ENCODE measurements around the gene TMEM179B.
"Not testable (repeated sequence)": the region's sequence is repeated elsewhere in the genome, so short reads cannot be mapped to it uniquely, and the experiment has no call there.

TMEM179B gene

DNA sequence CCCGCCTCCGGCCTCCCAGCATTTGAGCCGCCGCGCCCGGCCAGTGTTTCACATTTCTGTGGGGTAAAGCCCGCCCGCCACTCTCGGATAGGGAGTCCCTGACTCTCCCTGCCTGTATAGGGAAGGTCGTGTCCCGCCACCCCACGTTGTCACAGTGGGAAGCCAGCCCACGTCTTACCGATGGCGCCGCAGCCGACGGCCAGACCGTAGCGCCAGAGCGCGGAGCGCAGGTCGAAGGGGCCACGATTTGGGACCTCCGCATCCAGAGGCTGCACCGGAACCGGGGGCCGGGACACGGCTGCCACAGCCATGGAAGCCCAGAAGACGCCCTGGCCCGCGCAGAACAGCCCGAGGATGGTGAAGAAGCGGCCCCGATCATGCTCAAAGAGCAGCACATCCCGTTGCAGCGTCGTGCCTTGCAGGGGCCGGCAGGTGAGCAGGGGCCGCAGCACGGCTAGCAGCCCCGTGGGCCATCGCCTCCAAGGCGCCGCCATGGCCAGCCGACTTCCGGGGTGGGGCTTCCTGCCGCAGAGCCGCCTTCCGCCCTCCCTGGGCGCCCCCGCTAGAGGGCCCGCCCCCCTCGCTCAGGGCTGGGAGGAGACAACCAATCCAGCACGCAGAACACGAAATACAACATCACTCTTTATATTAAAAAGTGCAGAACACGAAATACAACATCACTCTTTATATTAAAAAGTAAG, 4.4 kb downstream of the TMEM179B start, which contains the start of gene TMEM223:
TMEM223 (minus strand) TSS at position 506 of the 701 bp plus-strand sequence; CDS start at position 494, 12 bp downstream.
- peak; percentile 86 for DNase-seq

DNA sequence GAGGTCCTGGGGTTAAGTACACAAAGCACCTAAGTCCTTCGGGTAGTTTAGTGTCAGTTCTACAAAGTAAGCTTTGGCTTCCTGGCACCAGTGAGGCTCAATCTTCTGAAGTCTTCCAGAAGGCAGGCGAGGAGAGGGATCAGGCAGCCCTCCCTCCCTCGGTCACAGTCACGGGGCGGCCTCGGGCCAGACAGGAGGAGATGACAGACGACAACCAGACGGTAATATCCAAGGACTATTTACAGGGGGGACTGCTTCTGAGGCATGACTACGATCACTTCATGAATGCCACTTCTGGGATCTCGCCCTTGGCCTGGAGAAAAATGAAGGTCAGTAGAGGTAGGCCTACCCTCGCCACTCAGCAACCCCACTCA, 5.0 kb downstream of the TMEM179B start:
- no peak for DNase-seq

DNA sequence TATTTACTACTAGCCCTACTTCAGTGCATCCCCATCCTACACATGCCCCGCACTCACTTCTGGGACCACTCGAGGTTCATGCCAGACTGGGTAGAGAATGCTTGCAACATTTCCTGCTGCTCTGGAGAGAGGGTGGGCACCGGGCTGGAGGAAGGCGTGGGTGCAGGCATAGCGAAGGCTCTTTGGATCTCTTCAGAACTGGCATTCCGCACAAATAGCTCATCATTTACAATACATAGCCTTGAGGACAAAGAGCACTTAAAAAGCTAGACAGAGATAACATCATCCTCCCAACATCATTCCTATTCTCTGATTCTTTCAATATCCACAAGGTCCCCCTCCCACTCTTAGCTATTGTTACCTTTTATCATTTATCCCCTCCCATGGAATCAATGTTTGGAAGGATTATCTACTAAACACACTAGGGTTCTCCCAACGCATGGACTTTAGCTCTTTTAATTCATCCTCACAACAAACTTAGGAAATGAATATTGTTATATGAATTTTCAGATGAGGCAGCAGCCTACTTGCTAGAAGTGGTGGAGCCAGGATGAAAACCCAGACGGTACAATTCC, 7.1 kb downstream of the TMEM179B start:
- DNase-seq, result no peak

DNA sequence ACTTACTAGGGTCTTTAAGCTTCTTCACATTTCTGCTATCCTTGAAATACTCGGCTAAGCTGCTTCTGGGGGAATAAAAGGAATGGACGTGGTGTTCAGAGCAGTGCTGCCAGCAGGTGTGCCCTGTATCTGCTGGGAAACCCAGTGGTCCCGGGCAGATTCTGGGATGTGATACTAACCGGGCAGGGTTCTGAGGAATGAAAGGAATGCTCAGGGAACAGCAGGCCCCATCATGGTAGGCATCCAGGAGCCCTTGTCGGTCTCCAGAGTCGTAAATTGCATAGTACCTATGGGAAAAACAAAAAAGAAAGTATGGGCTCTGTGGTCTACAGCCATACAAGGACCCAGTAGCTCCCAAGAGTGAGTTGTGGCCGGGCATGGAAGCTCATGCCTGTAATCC, 9.1 kb downstream of the TMEM179B start:
- DNase-seq, result no peak

DNA sequence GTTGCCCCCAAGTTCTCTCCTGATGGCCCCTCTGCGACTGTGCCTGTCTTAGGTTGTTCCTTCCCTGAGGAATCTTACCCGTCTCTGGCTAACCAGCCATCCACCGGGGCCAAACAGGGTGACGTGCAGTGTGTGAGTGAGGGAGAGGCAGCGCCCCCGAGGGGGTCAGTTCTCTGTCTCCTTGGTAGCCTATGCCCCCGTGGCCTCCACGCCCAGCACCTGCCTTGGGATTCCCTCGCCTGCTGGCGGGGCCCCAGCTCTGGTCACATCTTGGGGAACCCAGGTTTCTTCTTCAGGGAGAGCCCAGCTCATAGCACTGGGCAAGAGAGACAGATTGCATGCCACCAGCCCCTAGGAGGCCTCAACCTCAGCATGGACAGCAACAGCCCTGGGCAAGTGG, 12.3 kb downstream of the TMEM179B start:
- DNase-seq, result no peak

DNA sequence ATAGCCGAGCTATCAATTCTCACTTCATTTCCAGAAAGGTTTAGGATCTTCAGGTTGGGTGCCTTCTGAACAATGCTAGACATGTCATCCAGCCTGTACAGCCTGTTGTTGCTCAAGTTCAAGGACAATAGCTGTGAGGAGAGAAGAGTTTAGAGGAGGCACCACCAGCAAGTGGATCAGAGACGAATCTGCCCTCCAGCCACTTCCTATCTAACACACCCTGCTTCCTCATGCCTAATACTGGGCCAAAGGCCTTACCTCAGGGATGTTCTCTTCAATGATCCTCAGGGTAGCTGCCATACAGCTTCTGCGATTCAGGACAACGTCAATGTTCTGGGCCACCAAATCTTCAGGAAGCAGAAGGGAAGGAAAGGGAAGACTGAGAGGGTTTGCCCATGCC, 13.9 kb downstream of the TMEM179B start:
- no peak for DNase-seq

DNA sequence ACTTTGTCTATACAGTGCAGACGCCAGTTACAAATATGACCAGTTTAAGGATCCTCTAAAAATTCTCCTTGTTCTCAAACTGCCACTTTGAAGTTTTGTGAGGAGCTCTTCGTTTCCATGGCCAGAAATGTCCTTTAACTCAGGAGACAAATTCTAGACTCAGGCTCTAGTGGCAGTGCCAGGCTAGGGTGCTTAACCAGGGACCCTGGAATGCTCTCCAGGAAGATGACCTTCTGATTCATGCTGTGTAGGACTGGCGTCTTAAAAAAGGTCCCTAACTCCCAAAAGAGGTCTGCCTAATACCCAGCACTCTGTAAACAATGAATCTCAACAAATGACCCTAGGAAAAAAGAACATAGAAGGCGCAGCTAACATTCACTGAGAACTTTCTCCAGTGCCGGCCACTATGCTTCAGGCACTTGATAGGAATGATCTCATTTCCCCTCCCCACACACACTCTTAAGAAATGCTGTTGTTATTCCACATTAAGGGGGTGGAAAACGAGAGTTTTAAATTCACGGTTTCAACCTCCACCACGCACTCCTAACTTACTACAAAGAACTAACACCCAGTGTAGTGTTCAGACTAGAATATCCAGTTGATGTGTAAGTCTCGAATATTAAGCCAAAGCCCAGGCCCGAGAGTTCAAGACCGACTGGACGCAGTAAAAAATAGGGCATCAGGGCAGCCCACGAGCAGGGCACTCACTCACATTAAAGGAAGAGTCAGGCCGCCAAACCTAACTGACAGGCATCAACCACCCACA, 17.3 kb downstream of the TMEM179B start:
- DNase-seq, result no peak

DNA sequence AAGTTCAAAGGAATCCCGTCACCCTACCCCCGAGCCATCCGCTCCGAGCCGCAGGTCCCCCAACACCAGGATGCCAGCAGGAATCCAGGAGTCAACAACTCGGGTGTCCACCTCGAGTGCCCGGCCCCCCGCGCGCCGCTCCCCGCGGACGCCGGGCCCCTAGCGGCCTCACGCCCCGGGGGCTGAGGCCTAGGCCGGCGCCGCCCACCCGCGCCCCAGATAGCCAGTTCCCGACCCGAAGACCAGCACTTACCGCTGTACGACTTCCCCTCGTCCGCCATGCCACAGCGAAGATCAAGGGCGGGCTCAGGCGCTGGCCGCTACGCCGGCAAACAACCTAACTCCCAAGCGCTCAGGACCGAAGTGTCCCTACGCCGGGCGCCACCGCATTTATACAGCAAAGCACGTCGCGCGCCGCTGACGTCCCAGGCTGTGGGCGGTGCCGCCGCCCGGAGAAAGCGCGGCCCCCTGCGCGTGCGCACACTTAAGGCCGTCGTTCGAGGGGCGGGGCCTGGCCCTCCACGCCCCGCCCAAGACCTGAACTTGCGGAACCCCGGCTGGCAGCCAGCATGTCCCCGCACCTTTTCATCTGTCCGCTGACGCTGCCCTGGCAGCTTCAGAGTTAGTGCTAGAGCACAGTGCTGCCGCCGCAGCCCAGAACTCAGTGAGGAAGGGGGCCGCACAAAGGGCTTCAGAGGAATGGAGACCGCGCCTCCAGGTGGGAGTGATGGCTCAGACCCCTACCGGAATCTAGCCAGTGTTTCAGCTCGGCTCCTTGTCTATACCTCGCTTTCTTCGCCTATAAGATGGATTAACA, 18.1 kb downstream of the TMEM179B start, which contains the start of gene NXF1:
NXF1 (minus strand) TSS at position 365 of the 817 bp plus-strand sequence; CDS start at position 281, 84 bp downstream.
- DNase-seq, result peak; percentile 93

DNA sequence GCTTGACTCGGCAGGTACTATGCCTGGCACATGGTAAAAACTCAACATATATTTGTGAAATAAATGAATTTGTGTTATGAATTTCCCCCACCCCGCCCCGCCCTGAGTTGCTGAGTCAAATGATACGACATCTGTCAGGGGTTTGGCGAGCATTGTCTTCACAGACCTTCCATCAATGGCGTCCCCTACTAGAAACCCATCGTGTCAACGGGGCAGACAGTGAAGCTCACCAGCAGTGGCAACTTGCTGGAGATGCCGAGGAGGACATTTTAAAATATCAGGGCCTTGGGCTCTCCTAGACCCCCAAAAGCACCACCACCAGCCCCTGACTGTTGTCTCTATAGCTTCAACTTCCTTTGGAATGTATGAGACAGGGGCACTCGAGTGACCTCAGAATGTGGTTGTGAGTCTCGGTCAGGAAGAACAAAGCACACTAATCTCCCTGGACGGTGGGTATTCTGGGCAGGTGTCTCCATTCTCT, 18.8 kb downstream of the TMEM179B start:
- peak; percentile 26 for DNase-seq

DNA sequence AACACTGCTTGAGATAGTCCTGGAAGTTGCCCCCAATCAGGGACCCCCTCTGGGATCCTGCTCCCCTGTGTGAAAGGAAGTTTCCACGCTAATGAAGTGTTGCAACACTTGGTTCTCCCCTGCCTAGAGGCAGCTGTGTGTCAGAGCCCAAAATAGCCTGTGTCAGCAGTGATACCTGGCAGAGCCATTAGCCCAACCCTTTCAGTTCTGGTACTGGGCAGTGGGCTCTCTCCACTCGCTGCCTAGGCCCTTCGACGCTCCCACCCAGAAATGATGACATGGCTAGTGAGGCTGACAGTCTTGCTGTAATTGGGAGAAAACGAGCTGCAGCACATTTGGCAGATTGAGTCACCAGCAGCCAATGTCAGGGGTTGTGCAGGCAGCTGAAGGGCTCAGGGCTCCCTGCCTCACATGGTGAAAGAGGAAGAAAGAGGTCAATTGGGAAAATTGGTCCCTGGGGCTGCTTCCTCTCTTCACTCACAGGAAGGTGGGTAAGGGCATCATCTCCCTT, 19.5 kb downstream of the TMEM179B start:
- no peak for DNase-seq

DNA sequence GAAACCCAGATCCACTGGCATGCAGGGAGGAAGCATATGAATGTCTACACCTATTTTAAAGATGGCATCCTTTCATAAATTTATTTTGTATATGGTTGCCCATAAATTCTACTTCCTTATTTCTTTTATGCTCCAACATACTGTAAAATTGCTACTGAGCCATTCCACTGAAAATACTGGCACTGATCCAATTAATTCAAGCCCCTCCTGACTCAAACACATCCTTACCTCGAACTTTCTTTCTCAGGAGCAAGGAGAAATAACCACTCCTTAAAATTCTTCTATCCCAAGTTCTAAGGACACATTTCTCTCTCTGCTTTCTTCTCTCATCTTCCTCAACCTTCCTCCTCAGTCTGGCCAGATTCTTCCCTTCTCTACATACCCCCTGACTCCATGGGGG, 23.5 kb downstream of the TMEM179B start:
- no peak for DNase-seq

DNA sequence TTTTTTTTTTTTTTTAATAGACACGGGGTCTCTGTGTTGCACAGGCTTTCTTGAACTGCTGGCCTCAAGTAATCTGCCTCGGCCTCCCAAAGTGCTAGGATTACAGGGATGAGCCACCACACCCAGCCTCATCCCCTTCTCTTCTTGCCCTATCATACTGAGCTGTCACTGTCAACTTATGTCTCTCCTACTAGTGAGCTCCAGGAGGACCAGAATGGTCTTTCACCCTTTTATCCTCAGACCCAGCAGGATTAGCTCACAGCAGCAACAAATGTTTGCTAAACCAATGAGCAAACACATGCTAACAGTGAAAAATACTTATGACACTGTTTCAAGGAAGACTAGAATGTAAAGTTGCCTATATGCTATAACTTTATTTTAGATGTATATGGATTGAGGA, 24.5 kb downstream of the TMEM179B start:
- DNase-seq, result no peak

DNA sequence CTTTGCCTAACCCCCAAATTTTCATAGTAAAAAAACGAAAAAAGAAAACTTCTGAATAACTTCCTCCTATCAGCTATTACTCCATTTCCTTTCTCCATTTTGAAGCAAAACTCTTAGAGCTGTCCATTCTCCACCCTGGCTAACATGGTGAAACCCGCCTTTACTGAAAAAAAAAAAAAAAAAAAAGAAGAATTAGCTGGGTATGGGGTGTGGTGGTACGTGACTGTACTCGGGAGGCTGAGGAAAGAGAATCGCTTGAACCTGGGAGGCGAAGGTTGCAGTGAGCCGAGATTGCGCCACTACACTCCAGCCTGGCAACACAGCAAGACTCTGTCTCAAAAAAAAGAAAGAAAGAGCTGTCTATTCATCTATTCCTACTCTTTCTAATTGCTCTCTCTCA, 29.4 kb downstream of the TMEM179B start:
- DNase-seq, result no peak

DNA sequence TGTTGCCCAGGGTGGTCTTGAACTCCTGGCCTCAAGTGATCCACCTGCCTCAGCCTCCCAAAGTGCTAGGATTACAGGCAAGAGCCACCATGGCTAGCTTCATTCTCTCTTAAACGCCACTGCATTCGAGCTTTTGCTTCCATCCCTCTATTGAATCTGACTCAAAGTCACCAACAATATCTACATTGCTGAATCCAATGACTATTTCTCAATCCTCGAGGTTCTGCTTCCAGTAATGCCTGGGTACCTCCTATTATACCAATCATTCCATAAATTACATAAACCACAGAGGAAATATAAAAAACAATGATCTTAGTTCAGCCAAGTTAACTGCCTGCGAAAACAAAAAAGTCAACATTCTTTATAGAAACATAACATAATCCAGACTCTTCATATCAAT, 29.9 kb downstream of the TMEM179B start:
- DNase-seq, result no peak

DNA sequence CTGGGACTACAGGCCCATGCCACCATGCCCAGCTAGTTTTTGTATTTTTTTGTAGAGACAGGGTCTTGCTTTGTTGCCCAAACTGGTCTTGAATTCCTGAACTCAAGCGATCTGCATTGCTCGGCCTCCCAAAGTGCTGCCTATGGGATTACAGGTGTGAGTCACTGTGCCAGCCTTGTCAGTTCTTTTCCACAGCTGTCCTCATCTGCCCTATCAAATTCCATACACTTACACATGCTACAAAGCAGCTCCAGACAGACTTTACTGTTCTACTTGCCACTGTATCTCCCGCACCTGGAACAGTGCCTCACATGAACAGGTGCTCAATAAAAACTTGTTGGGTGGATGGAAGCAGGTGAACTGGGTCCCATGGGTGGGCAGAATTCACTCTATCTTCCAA, 36.5 kb downstream of the TMEM179B start:
- DNase-seq, result no peak

DNA sequence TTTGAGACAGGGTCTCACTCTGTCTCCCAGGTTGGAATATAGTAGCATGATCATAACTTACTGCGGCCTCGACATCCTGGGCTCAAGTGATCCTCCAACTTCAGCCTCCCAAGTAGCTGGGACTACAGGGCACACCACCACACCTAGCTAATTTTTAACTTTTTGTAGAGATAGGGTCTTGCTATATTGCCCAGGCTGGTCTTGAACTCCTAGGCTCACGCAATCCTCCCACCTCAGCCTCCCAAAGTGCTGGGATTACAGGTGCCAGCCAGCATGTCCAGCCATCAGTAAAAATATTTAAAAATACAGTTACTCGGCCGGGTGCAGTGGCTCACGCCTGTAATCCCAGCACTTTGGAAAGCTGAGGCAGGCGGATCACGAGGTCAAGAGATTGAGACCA, 40.9 kb downstream of the TMEM179B start:
- DNase-seq, result not testable (repeated sequence)

DNA sequence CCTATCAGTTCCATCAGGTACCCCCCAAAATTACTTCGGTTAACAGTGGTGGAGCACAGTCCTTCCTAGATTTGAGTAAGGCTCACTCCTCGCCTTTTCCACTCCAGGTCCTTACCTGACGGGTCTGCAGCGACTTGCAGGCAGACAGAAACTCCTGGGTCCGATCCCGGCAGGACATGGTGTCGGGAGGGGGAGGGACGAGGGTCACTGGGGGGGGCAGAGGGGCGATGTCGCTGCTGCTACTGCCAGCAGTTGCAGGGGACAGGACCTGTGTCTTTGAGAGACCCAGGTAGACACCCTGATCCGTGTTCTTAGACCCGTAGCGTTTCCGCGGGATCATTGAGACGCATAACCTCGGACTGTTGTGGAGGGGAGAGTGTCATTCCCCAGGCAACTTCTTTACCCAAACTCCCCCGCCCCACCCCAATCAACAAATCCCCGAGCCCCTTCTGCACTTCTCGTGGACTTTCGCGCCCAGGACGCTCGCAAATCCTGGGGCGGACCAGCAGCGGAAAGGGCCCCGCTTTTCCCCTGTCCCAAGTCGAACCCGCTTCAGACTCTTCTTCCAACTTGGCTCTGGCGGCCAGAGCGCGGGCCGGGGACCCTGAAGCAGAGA, 43.8 kb downstream of the TMEM179B start:
- DNase-seq, result no peak

DNA sequence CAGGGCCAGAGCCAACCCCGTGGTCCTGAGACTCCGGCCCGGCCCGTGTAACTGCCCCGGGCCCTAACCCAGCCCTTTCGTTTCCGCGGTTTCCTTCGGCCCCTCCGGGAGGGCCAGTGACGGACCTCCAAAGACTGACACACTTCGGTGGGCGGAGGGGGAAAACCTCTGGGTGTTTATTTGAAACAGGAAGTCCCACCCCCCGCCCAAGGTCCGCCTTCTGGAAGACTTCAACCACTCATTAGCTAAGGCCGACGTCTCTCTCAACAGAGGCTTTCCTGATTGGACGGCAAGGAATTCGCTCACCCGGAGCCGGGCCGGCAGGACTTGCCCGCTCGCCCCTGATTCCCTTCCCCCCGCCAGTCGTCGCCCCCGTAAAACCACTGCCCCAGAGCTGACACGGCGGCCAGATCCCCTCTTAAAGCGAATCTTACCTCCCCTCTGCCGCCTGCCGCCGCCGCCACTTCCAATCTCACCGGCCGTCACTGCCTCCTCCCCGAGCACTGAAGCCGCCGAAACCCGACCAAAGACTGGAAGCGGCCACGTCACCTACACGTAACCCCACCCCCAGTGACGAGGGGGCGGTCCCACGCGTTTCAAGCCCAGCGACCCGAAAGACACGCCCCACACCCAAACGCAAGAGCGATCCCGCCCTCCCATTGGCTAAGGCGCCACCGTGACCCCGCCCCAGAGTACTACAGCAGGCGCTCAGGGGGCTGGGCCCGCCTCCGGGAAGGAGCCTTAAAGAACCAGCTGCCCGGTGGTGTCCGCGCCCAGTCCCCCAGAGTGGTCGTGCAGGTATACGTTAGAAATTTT, 44.5 kb downstream of the TMEM179B start, which contains the start of gene STX5:
STX5 (minus strand) TSS at position 532 of the 816 bp plus-strand sequence. CDS start 808 bp downstream, outside the sequence.
- DNase-seq, result peak; percentile 98

DNA sequence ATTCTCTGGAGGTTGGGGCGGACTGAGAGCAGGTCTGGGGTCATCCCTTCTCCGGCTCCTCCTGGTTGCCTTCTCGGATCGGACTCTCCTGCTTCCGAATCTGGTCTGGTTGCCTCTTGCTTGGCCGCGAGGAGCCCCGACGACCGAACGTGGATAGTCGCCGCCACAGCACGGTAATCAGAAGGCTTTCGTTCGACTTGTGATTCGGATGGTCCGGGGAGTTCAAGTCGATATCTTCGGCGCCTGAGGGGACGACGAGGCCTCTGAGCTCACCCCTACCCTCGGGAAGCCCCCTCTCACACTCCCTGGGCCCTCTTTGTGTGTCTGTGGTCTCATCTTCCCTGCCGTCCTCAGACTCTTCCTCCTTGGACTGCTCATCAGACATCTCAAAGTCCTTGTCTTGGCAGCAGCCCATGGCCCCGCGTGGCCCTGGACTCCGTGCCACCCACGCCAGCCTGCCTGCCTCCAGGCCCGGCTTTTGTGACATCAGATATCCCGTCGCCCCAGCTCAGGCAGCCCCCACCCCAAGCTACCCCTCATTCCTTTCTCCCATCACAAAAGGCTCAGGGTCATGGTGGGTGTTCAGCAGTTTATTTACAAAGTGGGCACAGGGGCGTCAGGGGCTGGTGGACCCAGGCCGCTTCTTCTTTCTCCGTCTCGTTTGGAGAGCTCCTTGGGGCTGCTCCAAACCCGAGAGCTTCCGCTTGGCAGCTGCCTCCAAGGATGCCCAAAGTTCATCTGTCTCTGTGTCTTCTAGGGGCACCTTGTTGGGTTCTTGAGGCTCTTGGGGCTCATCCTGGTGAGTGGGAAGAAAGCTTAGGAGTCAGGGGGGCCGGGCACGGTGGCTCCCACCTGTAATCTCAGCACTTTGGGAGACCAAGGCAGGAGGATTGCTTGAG, 45.4 kb downstream of the TMEM179B start, which contains the start of gene TEX54:
TEX54 (minus strand) TSS at position 506 of the 899 bp plus-strand sequence.
- DNase-seq, result no peak

DNA sequence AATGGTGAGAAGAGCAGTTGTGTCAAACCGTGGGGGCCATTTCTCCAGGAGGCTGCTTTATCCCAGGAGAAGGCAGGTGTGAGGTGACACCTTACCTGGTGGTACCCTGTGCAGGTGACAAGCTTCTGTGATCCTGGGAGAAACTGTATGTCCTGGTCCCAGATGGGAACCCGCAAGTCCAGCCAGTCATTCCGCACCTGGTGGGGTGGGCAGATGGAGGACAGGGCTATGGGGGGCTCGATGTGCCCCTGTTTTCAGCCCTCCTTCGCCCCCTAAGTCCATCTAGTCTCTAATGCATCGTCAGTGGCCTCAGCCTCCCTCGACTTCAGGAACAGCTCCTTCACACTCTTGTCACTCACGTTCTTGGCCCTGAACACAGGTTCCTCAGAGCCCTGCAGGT, 48.1 kb downstream of the TMEM179B start:
- DNase-seq, result no peak

All from CD4-positive, alpha-beta T cell treated with Interleukin-4 for 4 hours (primary cell).